Spleen (tissue), 11 donors: ENCODE data around the gene SLC25A47. TPM values are rescaled to one million over a fixed set of nuclear protein-coding genes. Genes with fewer than 3 reads are reported as not detected.

ENCODE experiments used
- DNase-seq: peaks from one replicate; pipeline ENCODE4 v3.0.0-alpha.2; 2020
- H3K27ac ChIP-seq, 8 donors: fragments of 200-600 bp; sonication (generic) in 7 of 8; 1 replicate in 4 of 8; 2 replicates in 4 of 8; pipeline versions ENCODE4 v1.5.0 to v1.8.0; 2016 to 2021; ENCODE audit warnings: inconsistent platforms in 4 of 8, mild to moderate bottlenecking in 4 of 8, moderate library complexity in 1 of 8
- H3K27me3 ChIP-seq, 7 donors: fragments of 200-600 bp; sonication (generic) in 6 of 7; replicated peaks in 1 of 7; 1 replicate in 4 of 7; 2 replicates in 3 of 7; pipeline versions ENCODE4 v1.5.0 to v1.8.0; 2016 to 2021; ENCODE audit warnings: inconsistent platforms in 3 of 7, mild to moderate bottlenecking in 1 of 7
- H3K36me3 ChIP-seq, 6 donors: fragments of 200-600 bp; sonication (generic) in 5 of 6; 1 replicate in 4 of 6; 2 replicates in 2 of 6; pipeline versions ENCODE4 v1.5.0 to v1.8.0; 2016 to 2021; ENCODE audit warnings: inconsistent platforms in 2 of 6
- H3K4me1 ChIP-seq, 6 donors: fragments of 200-600 bp; sonication (generic) in 5 of 6; 1 replicate in 3 of 6; 2 replicates in 3 of 6; pipeline versions ENCODE4 v1.5.0 to v1.8.0; 2016 to 2021; ENCODE audit warnings: inconsistent platforms in 3 of 6
- H3K4me3 ChIP-seq, 8 donors: fragments of 200-600 bp; sonication (generic) in 7 of 8; 1 replicate in 4 of 8; 2 replicates in 4 of 8; pipeline versions ENCODE4 v1.5.0 to v1.8.0; 2016 to 2021; ENCODE audit warnings: inconsistent platforms in 4 of 8, mild to moderate bottlenecking in 4 of 8, moderate library complexity in 2 of 8
- H3K9me3 ChIP-seq, 8 donors: fragments of 200-600 bp; sonication (generic) in 7 of 8; 1 replicate in 4 of 8; 2 replicates in 4 of 8; pipeline versions ENCODE4 v1.5.0 to v1.8.0; 2016 to 2021; ENCODE audit warnings: inconsistent platforms in 4 of 8
- CTCF ChIP-seq, 11 experiments: fragments of 200-600 bp in 7 of 11; fragments of 450-650 bp in 4 of 11; sonication (generic) in 4 of 11; IDR thresholded peaks in 8 of 11; conservative IDR thresholded peaks in 3 of 11; 1 replicate in 7 of 11; 2 replicates in 4 of 11; pipeline versions ENCODE4 v1.4.0 to v1.8.0; 2016 to 2021; ENCODE audit warnings: antibody characterized with exemption in 11 of 11, inconsistent platforms in 4 of 11, mild to moderate bottlenecking in 1 of 11
- POLR2A ChIP-seq, 3 donors: fragments of 450-650 bp; IDR thresholded peaks; one replicate each; pipeline ENCODE4 v1.5.1; 2017; ENCODE audit warnings: antibody characterized with exemption in 3 of 3, mild to moderate bottlenecking in 1 of 3
- POLR2AphosphoS5 ChIP-seq, 3 donors: sonication (generic); formaldehyde crosslinking; IDR thresholded peaks; one replicate each; pipeline ENCODE4 v1.5.1; 2017; ENCODE audit warnings: antibody characterized with exemption in 3 of 3
- WGBS, 5 donors: extraction: QIAGEN DNeasy Blood & Tissue Kit in 3 of 5; methylation state at CpG; one replicate each; pipeline versions ENCODE4 v1.1.5 to v1.1.7; 2013 to 2018; 5-methylcytosine and 5-hydroxymethylcytosine counted together
- intact Hi-C: fragments of 100-400 bp; cut with DNase I; formaldehyde crosslinking; loops from one replicate; pipeline ENCODE4 v1.15.0; 2023; ENCODE audit warnings: low total_unique reads
- polyA plus RNA-seq, 3 donors: library from polyadenylated mRNA; stranded (reverse); fragments of 200-250 nt; gene quantifications; one replicate each; pipeline ENCODE4 v1.2.1, GENCODE V29; 2013
- total RNA-seq, 7 donors: library from RNA; depleted of rRNA in 3 of 7; stranded (reverse); fragments of >200 nt in 3 of 7; fragmentation: NEBNext Ultra II Directional in 4 of 7; extraction: Animal tissue kit (Norgen Biotek cat#: 25700) in 4 of 7; gene quantifications; one replicate each; pipeline versions ENCODE4 v1.1.0 to v1.2.1, GENCODE V29; 2016 to 2021
- donor health status: healthy with polysubstance abuse.
- donor health status: DM: no; HTN: no; CAD: no; lungs with moderate emphysema.
- donor health status: DM: no; HTN: no; CAD: no.
- donor health status: Bipolar disorder and iron deficiency.
- donor health status: healthy.
- donor health status: DM: no; HTN: no; CAD: no.
- donor health status: DM: yes; HTN: yes; CAD: no.

SLC25A47 gene
- total and polyA plus RNA-seq, 10 donors: 0.03 to 0.11 TPM; not detected in 8

GRCh38 chr14:100278702-100279101, 44.4 kb upstream of the SLC25A47 start:
- TF ChIP-seq CTCF (IDR thresholded peaks at IDR 0.05 in 8 of 11, conservative IDR thresholded peaks at IDR 0.05 in 3 of 11) (peak in 6 of 11 experiments; percentile 24 to 42 (median 30)), POLR2A (IDR thresholded peaks at IDR 0.05) (no peak), POLR2AphosphoS5 (IDR thresholded peaks at IDR 0.05) (peak; percentile 47 to 71 (median 50))
- WGBS, 5 donors: 35 to 49% (median 38%) methylated on average over 8 of the region's 8 CpGs
- DNase-seq: no peak
- Histone ChIP-seq H3K36me3 (peaks cover 0 to 78% (median 12%) of the 10 kb centered on the region in 6 donors), H3K27me3 (no peaks in the 10 kb centered on the region), H3K4me3 (no peak overlapping the region), H3K4me1 (peaks cover 18 to 89% (median 37%) of the 10 kb centered on the region in 6 donors), H3K9me3 (no peaks in the 10 kb centered on the region), H3K27ac (peak overlapping the region in 7 of 8 donors; percentile 26 to 58 (median 44))
- intact Hi-C loops: no loop called here

- intact Hi-C loops: no loop called here
- no peak for TF ChIP-seq POLR2AphosphoS5 (IDR thresholded peaks at IDR 0.05)
- TF ChIP-seq CTCF (IDR thresholded peaks at IDR 0.05 in 8 of 11, conservative IDR thresholded peaks at IDR 0.05 in 3 of 11): peak in 1 of 11 experiments; percentile 1
- peak overlapping the region in 5 of 8 donors; percentile 43 to 58 (median 49) for H3K27ac ChIP-seq
- H3K4me1 ChIP-seq: peaks cover 18 to 87% (median 34%) of the 10 kb centered on the region in 6 donors
- WGBS, 5 donors: 77 to 90% (median 86%) methylated on average over 2 of the region's 2 CpGs
- no peaks in the 10 kb centered on the region for H3K27me3 ChIP-seq
- DNase-seq: no peak
- H3K36me3 ChIP-seq: peaks cover 0 to 74% (median 12%) of the 10 kb centered on the region in 6 donors
- H3K4me3 ChIP-seq: no peak overlapping the region
- H3K9me3 ChIP-seq: no peaks in the 10 kb centered on the region
Measured at GRCh38 chr14:100279133-100279532, 44.0 kb upstream of the SLC25A47 start.

- DNase-seq: no peak
- Histone ChIP-seq H3K27ac (peak overlapping the region in 2 of 8 donors; percentile 57 to 58), H3K4me1 (peaks cover 14 to 87% (median 35%) of the 10 kb centered on the region in 6 donors), H3K4me3 (no peak overlapping the region), H3K9me3 (no peaks in the 10 kb centered on the region), H3K36me3 (peaks cover 0 to 70% (median 12%) of the 10 kb centered on the region in 6 donors), H3K27me3 (no peaks in the 10 kb centered on the region)
- intact Hi-C loops: no loop called here
- TF ChIP-seq POLR2AphosphoS5 (IDR thresholded peaks at IDR 0.05) (peak; percentile 24 to 57 (median 32)), POLR2A (IDR thresholded peaks at IDR 0.05) (no peak), CTCF (IDR thresholded peaks at IDR 0.05 in 8 of 11, conservative IDR thresholded peaks at IDR 0.05 in 3 of 11) (no peak)
- WGBS, 5 donors: 93 to 96% (median 94%) methylated on average over 5 to 8 of the region's 8 CpGs
Measured at GRCh38 chr14:100279563-100279962, 43.6 kb upstream of the SLC25A47 start.

- H3K9me3 ChIP-seq: no peaks in the 10 kb centered on the region
- TF ChIP-seq CTCF (IDR thresholded peaks at IDR 0.05 in 8 of 11, conservative IDR thresholded peaks at IDR 0.05 in 3 of 11) (no peak), POLR2A (IDR thresholded peaks at IDR 0.05) (no peak), POLR2AphosphoS5 (IDR thresholded peaks at IDR 0.05) (peak in 1 of 3 donors; percentile 28)
- H3K4me3 ChIP-seq: no peak overlapping the region
- H3K36me3 ChIP-seq: peaks cover 0 to 56% (median 11%) of the 10 kb centered on the region in 6 donors
- H3K4me1 ChIP-seq: peaks cover 21 to 85% (median 40%) of the 10 kb centered on the region in 6 donors
- H3K27ac ChIP-seq: no peak overlapping the region
- WGBS, 5 donors: 79 to 86% (median 83%) methylated on average over 9 to 11 of the region's 11 CpGs
- no peaks in the 10 kb centered on the region for H3K27me3 ChIP-seq
- intact Hi-C loops: loop anchor here (10.0 kb wide), 1 partner anchor 93 kb away; the partner anchor contains the start of gene WDR25
- no peak for DNase-seq
Measured at GRCh38 chr14:100281286-100282082, 41.7 kb upstream of the SLC25A47 start.
